OCI-LY1 (cell line): ENCODE data around the gene SLC17A7.

ENCODE experiments used
- H2AFZ ChIP-seq: fragments of 200-600 bp; sonication (generic), shearing (Covaris generic); 2 replicates; pipeline ENCODE4 v1.6.0; 2014; ENCODE audit warnings: antibody characterized with exemption, mild to moderate bottlenecking, low read length
- H3F3A ChIP-seq: fragments of 200-600 bp; sonication (generic), shearing (Covaris generic); 2 replicates; pipeline ENCODE4 v1.6.0; 2014; ENCODE audit warnings: mild to moderate bottlenecking, antibody characterized with exemption, low read length, moderate library complexity; ENCODE audit not compliant: insufficient read depth
- H3K27ac ChIP-seq: fragments of 200-600 bp; sonication (generic); 2 replicates; pipeline ENCODE4 v1.5.1; 2014; ENCODE audit warnings: low read length, mixed run types, mild to moderate bottlenecking, low read depth; ENCODE audit not compliant: poor library complexity, severe bottlenecking
- H3K27me3 ChIP-seq: fragments of 200-600 bp; sonication (generic); 2 replicates; pipeline ENCODE4 v1.6.0; 2014; ENCODE audit warnings: antibody characterized with exemption, mild to moderate bottlenecking, low read length, moderate library complexity; ENCODE audit not compliant: insufficient read depth
- H3K36me3 ChIP-seq: fragments of 200-600 bp; sonication (generic); 2 replicates; pipeline ENCODE4 v1.6.1; 2014; ENCODE audit warnings: mild to moderate bottlenecking, antibody characterized with exemption, low read length, moderate library complexity, mixed read lengths; ENCODE audit not compliant: insufficient read depth
- H3K4me1 ChIP-seq: fragments of 200-600 bp; sonication (generic); 2 replicates; pipeline ENCODE4 v1.5.1; 2014; ENCODE audit warnings: mild to moderate bottlenecking, low read length, moderate library complexity; ENCODE audit not compliant: insufficient read depth, severe bottlenecking
- H3K4me2 ChIP-seq: fragments of 200-600 bp; sonication (generic), shearing (Covaris generic); 2 replicates; pipeline ENCODE4 v1.6.1; 2014; ENCODE audit warnings: low read length
- H3K4me3 ChIP-seq: fragments of 200-600 bp; sonication (generic); 2 replicates; pipeline ENCODE4 v1.5.1; 2014; ENCODE audit warnings: low read length, low read depth, mild to moderate bottlenecking, mixed read lengths; ENCODE audit not compliant: poor library complexity, severe bottlenecking
- H3K79me2 ChIP-seq: fragments of 200-600 bp; shearing (Covaris generic); 2 replicates; pipeline ENCODE4 v1.6.1; 2016; ENCODE audit warnings: mixed run types, low read length, mixed read lengths; ENCODE audit not compliant: insufficient read depth
- H3K9ac ChIP-seq: fragments of 200-600 bp; sonication (generic), shearing (Covaris generic); 2 replicates; pipeline ENCODE4 v1.6.1; 2014; ENCODE audit warnings: mild to moderate bottlenecking, low read length, mixed read lengths
- H3K9me2 ChIP-seq: fragments of 200-600 bp; sonication (generic), shearing (Covaris generic); 2 replicates; pipeline ENCODE4 v1.6.1; 2014; ENCODE audit warnings: low read depth, mild to moderate bottlenecking, low read length, mixed read lengths
- H3K9me3 ChIP-seq: fragments of 200-600 bp; shearing (Covaris generic); 2 replicates; pipeline ENCODE4 v1.6.1; 2014; ENCODE audit warnings: low read length, mixed read lengths
- H4K20me1 ChIP-seq: fragments of 200-600 bp; sonication (generic), shearing (Covaris generic); 2 replicates; pipeline ENCODE4 v1.6.0; 2016; ENCODE audit warnings: mild to moderate bottlenecking, low read length; ENCODE audit not compliant: insufficient read depth
- CTCF ChIP-seq: fragments of 200-600 bp; sonication (generic), shearing (Covaris generic); IDR thresholded peaks from 2 replicates; pipeline ENCODE4 v1.5.1; 2017; ENCODE audit warnings: mild to moderate bottlenecking, antibody characterized with exemption, low read length, moderate library complexity, mixed read lengths
- EZH2 ChIP-seq: fragments of 200-600 bp; sonication (generic), shearing (Covaris generic); IDR thresholded peaks from 2 replicates; pipeline ENCODE4 v1.8.0; 2017; ENCODE audit warnings: borderline replicate concordance, mixed run types, mild to moderate bottlenecking, antibody characterized with exemption, low read length, moderate library complexity, mixed read lengths

The SLC17A7 gene

GRCh38 chr19:49470615-49470978 lies 29.3 kb upstream of the SLC17A7 start:
- Histone ChIP-seq H3K27me3 (no peaks in the 10 kb centered on the region), H3K36me3 (peaks cover 4% of the 10 kb centered on the region), H4K20me1 (no peaks in the 10 kb centered on the region), H3K79me2 (no peaks in the 10 kb centered on the region), H3F3A (no peaks in the 10 kb centered on the region), H3K4me3 (no peak overlapping the region), H3K4me1 (peaks cover 44% of the 10 kb centered on the region), H3K4me2 (no peak overlapping the region), H3K9ac (no peak overlapping the region), H3K27ac (peak overlapping the region; percentile 21), H3K9me2 (no peaks in the 10 kb centered on the region), H2AFZ (no peak overlapping the region), H3K9me3 (no peaks in the 10 kb centered on the region)
- TF ChIP-seq CTCF, result no peak
- TF ChIP-seq EZH2, result no peak

- TF ChIP-seq EZH2, result no peak
- TF ChIP-seq CTCF, result peak; percentile 78
- H2AFZ ChIP-seq, result no peak overlapping the region
- H3K9ac ChIP-seq, result no peak overlapping the region
- no peaks in the 10 kb centered on the region for H4K20me1 ChIP-seq
- H3K27ac ChIP-seq, result peak overlapping the region; percentile 21
- H3K4me1 ChIP-seq, result peaks cover 38% of the 10 kb centered on the region
- H3K4me3 ChIP-seq, result no peak overlapping the region
- no peaks in the 10 kb centered on the region for H3K9me3 ChIP-seq
- no peaks in the 10 kb centered on the region for H3K9me2 ChIP-seq
- H3K36me3 ChIP-seq, result peaks cover 4% of the 10 kb centered on the region
- no peaks in the 10 kb centered on the region for H3K27me3 ChIP-seq
- H3K4me2 ChIP-seq, result no peak overlapping the region
- no peaks in the 10 kb centered on the region for H3F3A ChIP-seq
- H3K79me2 ChIP-seq, result no peaks in the 10 kb centered on the region
These were observed 28.7 kb upstream of the SLC17A7 start for GRCh38 chr19:49469828-49470614.

- no peak overlapping the region for H3K4me3 ChIP-seq
These were observed 27.6 kb upstream of the SLC17A7 start for GRCh38 chr19:49468746-49469447.

More at GRCh38 chr19:49468746-49469447, 27.6 kb upstream of the SLC17A7 start:
- H3K4me1 ChIP-seq, result peaks cover 31% of the 10 kb centered on the region
- no peak overlapping the region for H3K9ac ChIP-seq
- peaks cover 4% of the 10 kb centered on the region for H3K36me3 ChIP-seq
- H3K79me2 ChIP-seq, result no peaks in the 10 kb centered on the region
- no peaks in the 10 kb centered on the region for H4K20me1 ChIP-seq
- no peaks in the 10 kb centered on the region for H3K9me3 ChIP-seq
- TF ChIP-seq CTCF, result no peak
- no peak for TF ChIP-seq EZH2
- H3K27ac ChIP-seq, result peak overlapping the region; percentile 57
- no peaks in the 10 kb centered on the region for H3K27me3 ChIP-seq
- no peak overlapping the region for H3K4me2 ChIP-seq
- no peaks in the 10 kb centered on the region for H3F3A ChIP-seq
- no peak overlapping the region for H2AFZ ChIP-seq
- H3K9me2 ChIP-seq, result no peaks in the 10 kb centered on the region
